ENCODE results near the gene FASN. TPM values are rescaled to one million over a fixed set of nuclear protein-coding genes. Genes with fewer than 3 reads are reported as not detected.

Gene FASN
- total and polyA plus RNA-seq, 2 of the 13 experiments (the other 11 are each of a cell fraction or from before 2014, with no cell fraction given): 51.7 to 101 TPM

DNA sequence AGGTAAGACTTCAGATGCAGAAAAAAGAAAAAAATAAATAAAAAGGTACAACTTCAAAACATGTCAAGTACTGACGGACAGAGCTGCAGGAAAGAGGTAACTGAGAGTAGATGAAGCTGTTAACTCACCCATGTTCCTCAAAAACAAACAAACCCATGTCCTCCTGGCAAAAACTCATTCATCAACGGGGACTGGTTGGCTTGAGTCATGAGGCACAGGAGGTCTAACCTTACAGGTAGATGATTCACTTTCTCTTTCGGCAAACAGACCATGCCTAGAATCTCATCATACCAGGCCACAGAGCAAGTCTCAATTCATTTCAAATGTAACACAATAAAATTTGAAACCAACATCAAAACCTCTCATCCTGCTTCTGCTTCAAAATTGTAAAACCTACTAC lies 12.3 kb upstream of the FASN start (continued):
- TF ChIP-seq, protein P1, sequence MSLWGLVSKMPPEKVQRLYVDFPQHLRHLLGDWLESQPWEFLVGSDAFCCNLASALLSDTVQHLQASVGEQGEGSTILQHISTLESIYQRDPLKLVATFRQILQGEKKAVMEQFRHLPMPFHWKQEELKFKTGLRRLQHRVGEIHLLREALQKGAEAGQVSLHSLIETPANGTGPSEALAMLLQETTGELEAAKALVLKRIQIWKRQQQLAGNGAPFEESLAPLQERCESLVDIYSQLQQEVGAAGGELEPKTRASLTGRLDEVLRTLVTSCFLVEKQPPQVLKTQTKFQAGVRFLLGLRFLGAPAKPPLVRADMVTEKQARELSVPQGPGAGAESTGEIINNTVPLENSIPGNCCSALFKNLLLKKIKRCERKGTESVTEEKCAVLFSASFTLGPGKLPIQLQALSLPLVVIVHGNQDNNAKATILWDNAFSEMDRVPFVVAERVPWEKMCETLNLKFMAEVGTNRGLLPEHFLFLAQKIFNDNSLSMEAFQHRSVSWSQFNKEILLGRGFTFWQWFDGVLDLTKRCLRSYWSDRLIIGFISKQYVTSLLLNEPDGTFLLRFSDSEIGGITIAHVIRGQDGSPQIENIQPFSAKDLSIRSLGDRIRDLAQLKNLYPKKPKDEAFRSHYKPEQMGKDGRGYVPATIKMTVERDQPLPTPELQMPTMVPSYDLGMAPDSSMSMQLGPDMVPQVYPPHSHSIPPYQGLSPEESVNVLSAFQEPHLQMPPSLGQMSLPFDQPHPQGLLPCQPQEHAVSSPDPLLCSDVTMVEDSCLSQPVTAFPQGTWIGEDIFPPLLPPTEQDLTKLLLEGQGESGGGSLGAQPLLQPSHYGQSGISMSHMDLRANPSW (CRISPR knock-in tag; IDR thresholded peaks at IDR 0.05; ENCODE audit: borderline replicate concordance): no peak
- no peak for TF ChIP-seq EZH2 (conservative IDR thresholded peaks at IDR 0.05; ENCODE audit: low read depth, low read length)
- TF ChIP-seq ZMYM2 (CRISPR knock-in tag; IDR thresholded peaks at IDR 0.05): no peak
- TF ChIP-seq CBX2 (IDR thresholded peaks at IDR 0.05; ENCODE audit: low read depth, low read length): no peak
- TF ChIP-seq CBX2 (CRISPR knock-in tag; IDR thresholded peaks at IDR 0.05; ENCODE audit: low read depth): no peak
- TF ChIP-seq SRSF9 (IDR thresholded peaks at IDR 0.05; ENCODE audit: borderline replicate concordance, insufficient read depth, low read depth, low read length, poor library complexity, severe bottlenecking): no peak
- TF ChIP-seq SMYD3 (CRISPR knock-in tag; IDR thresholded peaks at IDR 0.05): no peak
- TF ChIP-seq, protein P2, sequence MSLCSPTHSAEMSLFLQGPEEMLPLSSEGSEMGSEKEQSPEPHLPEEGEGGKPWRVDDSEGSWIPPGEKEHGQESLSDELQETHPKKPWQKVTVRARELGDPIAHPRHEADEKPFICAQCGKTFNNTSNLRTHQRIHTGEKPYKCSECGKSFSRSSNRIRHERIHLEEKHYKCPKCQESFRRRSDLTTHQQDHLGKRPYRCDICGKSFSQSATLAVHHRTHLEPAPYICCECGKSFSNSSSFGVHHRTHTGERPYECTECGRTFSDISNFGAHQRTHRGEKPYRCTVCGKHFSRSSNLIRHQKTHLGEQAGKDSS (CRISPR knock-in tag; IDR thresholded peaks at IDR 0.05; ENCODE audit: borderline replicate concordance, low read depth): no peak
- TF ChIP-seq FOXA3 (CRISPR knock-in tag; IDR thresholded peaks at IDR 0.05): peak; percentile 53
- no peak for TF ChIP-seq KLF15 (CRISPR knock-in tag; IDR thresholded peaks at IDR 0.05; ENCODE audit: borderline replicate concordance)
- TF ChIP-seq, protein P3, sequence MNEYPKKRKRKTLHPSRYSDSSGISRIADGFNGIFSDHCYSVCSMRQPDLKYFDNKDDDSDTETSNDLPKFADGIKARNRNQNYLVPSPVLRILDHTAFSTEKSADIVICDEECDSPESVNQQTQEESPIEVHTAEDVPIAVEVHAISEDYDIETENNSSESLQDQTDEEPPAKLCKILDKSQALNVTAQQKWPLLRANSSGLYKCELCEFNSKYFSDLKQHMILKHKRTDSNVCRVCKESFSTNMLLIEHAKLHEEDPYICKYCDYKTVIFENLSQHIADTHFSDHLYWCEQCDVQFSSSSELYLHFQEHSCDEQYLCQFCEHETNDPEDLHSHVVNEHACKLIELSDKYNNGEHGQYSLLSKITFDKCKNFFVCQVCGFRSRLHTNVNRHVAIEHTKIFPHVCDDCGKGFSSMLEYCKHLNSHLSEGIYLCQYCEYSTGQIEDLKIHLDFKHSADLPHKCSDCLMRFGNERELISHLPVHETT (CRISPR knock-in tag; conservative IDR thresholded peaks at IDR 0.05): no peak
- TF ChIP-seq RFXAP (CRISPR knock-in tag; IDR thresholded peaks at IDR 0.05; ENCODE audit: borderline replicate concordance): no peak
- TF ChIP-seq HOXA7 (CRISPR knock-in tag; IDR thresholded peaks at IDR 0.05): no peak
- TF ChIP-seq, protein P4, sequence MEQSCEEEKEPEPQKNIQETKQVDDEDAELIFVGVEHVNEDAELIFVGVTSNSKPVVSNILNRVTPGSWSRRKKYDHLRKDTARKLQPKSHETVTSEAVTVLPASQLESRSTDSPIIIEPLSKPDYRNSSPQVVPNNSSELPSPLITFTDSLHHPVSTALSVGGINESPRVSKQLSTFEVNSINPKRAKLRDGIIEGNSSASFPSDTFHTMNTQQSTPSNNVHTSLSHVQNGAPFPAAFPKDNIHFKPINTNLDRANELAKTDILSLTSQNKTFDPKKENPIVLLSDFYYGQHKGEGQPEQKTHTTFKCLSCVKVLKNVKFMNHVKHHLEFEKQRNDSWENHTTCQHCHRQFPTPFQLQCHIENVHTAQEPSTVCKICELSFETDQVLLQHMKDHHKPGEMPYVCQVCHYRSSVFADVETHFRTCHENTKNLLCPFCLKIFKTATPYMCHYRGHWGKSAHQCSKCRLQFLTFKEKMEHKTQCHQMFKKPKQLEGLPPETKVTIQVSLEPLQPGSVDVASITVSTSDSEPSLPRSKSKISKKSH (CRISPR knock-in tag; IDR thresholded peaks at IDR 0.05; ENCODE audit: borderline replicate concordance): no peak
- 0 out of 2 replicates have a peak, but pooled peaks have one; percentile 31 for TF ChIP-seq GATAD1 (CRISPR knock-in tag; IDR thresholded peaks at IDR 0.05)
- no peak for TF ChIP-seq RFX5 (IDR thresholded peaks at IDR 0.05; ENCODE audit: low read depth, low read length)
- TF ChIP-seq FOXJ3 (CRISPR knock-in tag; IDR thresholded peaks at IDR 0.05; ENCODE audit: borderline replicate concordance): no peak
- no peak for TF ChIP-seq ZMYM4 (CRISPR knock-in tag; IDR thresholded peaks at IDR 0.05)
- peak; percentile 39; the same call in 1 of the 2 replicates for TF ChIP-seq YEATS2 (CRISPR knock-in tag; IDR thresholded peaks at IDR 0.05; ENCODE audit: borderline replicate concordance)
- no peak for TF ChIP-seq ZNF180 (CRISPR knock-in tag; IDR thresholded peaks at IDR 0.05; ENCODE audit: borderline replicate concordance, low read depth)
- TF ChIP-seq, protein P5, sequence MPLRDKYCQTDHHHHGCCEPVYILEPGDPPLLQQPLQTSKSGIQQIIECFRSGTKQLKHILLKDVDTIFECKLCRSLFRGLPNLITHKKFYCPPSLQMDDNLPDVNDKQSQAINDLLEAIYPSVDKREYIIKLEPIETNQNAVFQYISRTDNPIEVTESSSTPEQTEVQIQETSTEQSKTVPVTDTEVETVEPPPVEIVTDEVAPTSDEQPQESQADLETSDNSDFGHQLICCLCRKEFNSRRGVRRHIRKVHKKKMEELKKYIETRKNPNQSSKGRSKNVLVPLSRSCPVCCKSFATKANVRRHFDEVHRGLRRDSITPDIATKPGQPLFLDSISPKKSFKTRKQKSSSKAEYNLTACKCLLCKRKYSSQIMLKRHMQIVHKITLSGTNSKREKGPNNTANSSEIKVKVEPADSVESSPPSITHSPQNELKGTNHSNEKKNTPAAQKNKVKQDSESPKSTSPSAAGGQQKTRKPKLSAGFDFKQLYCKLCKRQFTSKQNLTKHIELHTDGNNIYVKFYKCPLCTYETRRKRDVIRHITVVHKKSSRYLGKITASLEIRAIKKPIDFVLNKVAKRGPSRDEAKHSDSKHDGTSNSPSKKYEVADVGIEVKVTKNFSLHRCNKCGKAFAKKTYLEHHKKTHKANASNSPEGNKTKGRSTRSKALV (CRISPR knock-in tag; IDR thresholded peaks at IDR 0.05): no peak

Data from HepG2 (cell line).